Tibial nerve (tissue), 4 donors: Measurements from ENCODE around the gene NPR3.

ENCODE experiments used
- EP300 ChIP-seq, 2 donors: sonication (generic); formaldehyde crosslinking; IDR thresholded peaks; one replicate each; pipeline ENCODE4 v1.6.1; 2017; ENCODE audit warnings: antibody characterized with exemption in 2 of 2, mild to moderate bottlenecking in 1 of 2
- POLR2A ChIP-seq, 2 donors: fragments of 450-650 bp; IDR thresholded peaks; one replicate each; pipeline ENCODE4 v1.6.1; 2017; ENCODE audit warnings: antibody characterized with exemption in 2 of 2, mild to moderate bottlenecking in 2 of 2, moderate library complexity in 2 of 2
- TF ChIP-seq, protein P1 (sequence below), 5 experiments: fragments of 200-600 bp in 3 of 5; fragments of 450-650 bp in 2 of 5; sonication (generic) in 3 of 5; IDR thresholded peaks; one replicate each; pipeline ENCODE4 v1.5.1; 2016 to 2019; ENCODE audit warnings: antibody characterized with exemption in 5 of 5, mild to moderate bottlenecking in 3 of 5, moderate library complexity in 2 of 5

DNA sequence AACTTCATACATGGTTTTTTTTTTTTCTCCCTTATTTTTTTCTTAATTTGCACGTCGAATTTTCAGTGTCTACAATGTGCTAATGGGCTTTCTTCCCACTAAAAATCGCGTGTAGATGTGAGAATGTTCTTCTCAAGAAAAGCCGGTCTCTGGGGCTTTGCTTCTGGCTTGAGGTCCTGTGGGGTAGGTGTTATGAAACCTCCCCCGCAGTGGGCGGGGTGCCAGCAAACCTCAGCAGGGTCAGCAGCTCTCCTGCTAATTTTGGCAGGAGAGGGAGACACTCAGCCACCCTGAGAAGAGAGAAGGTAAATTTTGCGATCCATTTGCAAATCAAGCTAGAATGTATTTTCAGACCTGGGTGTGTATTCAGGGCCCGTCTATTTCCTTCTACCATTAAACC lies 59.9 kb downstream of the NPR3 start:
- TF ChIP-seq, protein P1, sequence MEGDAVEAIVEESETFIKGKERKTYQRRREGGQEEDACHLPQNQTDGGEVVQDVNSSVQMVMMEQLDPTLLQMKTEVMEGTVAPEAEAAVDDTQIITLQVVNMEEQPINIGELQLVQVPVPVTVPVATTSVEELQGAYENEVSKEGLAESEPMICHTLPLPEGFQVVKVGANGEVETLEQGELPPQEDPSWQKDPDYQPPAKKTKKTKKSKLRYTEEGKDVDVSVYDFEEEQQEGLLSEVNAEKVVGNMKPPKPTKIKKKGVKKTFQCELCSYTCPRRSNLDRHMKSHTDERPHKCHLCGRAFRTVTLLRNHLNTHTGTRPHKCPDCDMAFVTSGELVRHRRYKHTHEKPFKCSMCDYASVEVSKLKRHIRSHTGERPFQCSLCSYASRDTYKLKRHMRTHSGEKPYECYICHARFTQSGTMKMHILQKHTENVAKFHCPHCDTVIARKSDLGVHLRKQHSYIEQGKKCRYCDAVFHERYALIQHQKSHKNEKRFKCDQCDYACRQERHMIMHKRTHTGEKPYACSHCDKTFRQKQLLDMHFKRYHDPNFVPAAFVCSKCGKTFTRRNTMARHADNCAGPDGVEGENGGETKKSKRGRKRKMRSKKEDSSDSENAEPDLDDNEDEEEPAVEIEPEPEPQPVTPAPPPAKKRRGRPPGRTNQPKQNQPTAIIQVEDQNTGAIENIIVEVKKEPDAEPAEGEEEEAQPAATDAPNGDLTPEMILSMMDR (IDR thresholded peaks at IDR 0.05) = no peak
- TF ChIP-seq POLR2A (IDR thresholded peaks at IDR 0.05) (no peak), EP300 (IDR thresholded peaks at IDR 0.05) (no peak)
